ENCODE measurements around the gene SLIT1.

The SLIT1 gene

DNA sequence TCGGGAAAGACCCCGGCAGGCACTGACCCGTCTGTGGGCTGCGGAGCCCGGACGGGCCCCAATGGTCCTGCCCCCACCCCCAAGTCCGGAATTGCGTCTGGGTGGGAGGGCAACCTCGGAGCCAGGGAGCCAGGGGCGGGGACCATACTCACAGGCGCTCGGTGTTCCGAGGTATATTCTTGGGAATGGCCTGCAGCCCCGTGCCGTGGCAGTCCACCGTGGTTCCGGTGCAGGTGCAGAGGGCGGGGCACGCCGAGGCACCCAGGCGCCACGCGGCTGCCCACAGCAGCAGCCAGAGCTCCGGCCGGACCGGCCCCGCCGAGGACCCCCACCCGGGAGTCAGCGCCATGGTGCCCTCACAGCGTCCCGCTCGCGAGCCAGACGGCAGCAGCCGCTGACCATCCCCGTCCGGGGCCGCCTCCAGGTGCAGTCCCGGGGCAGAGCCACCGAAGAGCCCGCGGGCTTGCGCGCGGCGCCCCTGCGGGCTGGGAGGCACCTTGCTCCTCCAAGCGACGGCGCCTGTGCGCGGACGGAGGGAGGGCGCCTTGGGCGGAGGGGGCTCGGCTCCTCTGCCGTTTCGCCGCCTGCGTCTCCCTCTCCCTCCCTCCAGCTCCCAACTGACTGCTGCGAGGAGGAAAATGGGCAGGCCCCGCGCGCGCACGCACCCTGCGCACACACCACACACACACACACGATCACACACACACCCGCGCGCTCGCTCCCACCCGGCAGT lies at the start of gene SLIT1:
SLIT1 (minus strand) TSS at position 634 of the 733 bp plus-strand sequence; CDS start at position 349, 285 bp downstream.
- no peak for DNase-seq

DNA sequence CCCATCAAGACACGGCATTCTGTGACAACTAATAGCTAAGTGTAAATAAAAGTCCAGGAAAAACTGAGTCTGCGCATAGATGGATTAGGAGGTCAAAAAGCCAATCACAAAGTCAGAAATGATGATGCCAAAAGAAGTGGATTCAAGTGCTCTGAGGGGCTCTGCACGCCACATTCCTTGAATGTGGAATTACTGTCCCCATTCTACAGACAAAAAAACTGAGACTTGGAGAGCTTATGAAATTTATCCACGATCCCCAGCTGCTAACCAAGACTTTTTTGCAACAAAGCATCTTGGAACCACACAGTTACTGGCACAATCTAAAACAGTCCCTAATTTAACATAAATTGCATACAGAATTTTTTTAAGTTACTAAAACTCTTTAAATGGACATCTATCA lies 49.6 kb upstream of the SLIT1 start:
- DNase-seq: no peak

DNA sequence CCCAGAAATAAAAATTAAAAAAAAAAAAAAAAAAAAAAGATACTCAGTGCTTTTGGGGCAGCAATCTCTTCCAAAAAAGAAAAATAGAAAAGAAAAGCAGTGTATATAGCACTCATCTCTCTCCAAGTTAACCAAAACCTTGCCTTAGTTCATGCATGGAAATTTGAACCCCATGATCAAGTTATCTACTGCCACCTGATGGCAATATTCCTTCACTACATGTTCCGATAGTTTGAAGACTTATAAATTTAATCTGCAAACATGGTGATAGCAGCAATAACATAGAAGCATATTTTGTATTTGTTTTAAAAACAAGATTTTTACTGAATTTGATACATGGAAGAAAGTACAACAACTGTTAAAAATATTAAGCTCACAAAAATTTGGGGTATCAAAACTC lies 48.6 kb upstream of the SLIT1 start:
- DNase-seq: peak; percentile 45 to 77

DNA sequence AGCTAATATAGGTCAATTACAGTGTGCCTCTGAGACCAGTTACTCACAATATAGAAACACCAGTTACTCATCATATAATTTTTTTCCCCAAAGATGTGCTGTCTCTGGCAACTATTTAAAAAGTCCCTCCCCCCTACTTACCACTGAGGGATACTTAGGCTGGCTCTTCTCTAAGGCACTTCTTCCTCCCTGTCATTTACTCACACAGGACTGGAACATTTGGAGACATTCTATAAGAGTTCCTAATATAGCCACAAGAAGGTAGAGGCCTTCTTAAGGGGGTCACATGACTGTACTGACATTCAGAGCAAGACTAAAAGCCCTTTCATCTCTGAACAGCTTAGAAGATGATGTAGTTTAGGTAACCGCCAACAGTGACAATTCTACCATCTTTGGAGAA lies 44.4 kb upstream of the SLIT1 start:
- DNase-seq: peak; percentile 33 to 38

DNA sequence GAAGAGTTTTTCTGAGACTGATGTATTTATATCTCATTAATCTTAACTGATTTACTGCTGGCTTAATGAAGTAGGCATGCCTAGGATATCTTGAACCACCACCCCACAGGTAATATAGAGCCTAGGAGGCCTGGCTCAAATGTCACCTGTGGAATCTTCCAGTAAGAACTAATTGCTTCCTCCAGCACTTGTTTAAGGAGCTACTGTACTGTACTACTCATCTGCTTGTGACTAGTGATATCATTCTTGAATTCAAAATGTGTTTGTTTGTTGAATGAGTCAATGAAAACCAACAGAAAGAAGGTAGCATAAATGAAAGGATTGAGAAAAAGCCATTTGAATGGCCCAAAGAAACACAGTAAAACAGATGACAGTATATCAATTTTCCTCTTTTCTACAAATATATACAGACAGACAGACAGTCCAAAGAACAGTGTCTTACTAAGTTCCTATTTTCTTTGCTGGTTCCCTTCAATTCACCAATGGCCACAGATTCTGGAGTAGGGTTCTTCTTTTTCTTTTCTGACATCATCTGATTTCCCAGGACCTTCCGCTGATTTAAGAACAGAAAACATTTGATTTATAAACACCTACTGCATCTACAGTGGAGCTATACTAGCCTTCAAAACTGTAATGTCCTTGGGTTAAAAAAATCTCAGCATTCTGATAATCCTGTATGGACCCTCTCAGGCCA lies 43.7 kb upstream of the SLIT1 start:
- DNase-seq: peak; percentile 56 to 75

DNA sequence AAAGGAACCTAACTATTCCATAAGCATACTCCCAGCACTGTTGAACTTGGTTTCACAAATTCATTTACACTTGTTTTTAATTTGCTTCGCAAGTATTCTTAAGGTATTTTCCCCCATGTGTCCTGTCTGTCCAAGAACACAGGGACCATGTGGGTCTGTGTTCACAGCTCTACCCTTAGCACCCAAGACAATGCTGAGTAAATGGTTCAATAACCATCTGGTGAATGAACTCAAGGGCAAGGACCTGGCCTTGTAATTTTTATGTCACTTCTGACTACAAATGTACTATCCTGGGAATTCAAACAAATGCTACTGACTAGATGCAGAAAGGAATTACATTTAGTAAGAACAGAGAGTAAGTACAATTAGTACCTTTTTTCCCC lies 43.0 kb upstream of the SLIT1 start:
- no peak for DNase-seq

DNA sequence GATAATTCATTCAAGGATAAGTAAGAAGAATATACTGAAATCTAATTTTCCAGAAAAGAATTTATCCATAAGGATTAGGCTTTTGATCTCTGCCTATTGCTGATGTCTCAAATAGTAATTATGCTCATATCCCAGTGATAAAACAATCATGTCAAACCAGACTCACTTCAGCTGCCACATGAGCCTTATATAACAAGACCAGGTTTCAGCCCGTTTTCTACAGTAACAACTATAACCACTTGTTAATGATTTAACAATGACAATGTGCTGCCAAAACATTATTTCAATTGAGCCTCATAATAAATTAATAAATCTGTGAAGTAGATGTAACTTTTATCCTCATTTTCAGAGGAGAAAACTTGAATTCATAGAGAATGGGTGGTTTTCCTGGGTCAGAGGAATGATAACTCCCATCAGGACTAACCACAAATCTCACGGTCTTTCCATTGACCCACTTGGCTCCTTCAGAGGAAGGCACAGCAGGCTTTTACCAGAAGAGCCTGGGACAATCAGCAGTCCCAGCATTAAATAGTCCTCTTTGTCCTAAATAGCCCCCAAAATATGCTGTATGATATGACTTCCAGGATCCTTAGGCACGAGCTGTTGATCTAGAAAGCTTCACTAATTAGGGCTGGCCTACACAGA lies 42.5 kb upstream of the SLIT1 start:
- no peak for DNase-seq

DNA sequence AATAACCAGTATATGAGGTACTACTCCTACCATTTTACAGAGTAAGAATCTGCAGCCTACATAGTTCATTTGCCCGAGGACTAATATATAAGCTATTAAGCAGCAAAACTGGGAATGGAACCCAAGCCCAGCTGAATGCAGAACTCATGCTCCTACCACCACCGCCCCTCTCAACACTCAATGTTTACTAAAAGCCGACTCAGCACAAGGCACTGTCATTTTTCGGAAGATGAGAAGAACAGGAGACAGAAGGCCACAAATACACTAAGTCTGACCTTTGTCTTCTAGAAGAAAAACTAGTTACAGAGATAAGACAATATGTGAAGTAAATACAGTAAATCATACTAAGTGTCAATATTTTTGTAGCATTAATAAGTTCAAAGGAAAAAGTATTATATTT lies 40.6 kb upstream of the SLIT1 start:
- DNase-seq: no peak

DNA sequence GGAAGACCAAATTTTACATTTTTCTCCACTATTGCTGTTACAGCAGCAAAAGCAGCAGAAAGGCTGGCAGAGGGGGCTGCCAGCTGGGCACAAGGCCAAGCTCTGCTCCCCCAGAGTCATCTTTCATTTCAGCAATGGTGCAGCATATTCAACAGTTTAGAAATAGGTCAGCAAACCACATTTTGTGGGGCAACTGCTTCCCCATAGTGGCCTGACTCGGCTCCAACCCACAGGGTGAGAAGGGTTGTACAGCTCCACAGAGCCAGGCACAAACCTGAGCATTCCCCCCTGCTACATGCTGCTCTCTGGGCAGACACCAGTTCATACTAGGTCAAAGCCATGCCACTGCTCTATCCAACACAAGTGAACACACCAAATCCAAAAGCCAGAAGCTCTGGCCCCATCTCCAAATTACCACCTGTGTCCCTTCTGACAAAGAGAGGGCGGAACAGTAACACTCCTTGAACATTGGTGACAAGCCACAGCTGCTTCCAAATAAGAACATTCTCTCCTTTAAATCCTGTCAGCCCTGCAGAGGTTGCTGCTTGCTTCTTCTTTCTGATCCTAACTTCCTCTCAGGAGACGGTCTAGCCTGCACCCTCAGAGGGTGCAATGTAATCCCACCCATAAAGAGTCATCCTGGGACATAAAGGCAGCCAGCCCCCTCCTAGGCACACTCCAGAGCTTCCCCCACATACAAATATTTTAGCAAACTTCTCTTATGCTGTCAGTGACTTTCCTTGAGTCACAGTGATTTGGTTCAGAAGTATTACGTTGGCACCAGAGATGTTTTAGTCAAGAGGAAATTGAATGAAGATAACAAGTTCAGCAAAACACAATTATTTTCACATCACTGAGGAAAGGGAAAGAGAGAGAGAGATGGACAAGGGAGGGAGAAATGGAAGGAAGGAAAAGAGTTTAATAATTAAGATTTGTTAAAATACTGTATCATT lies 39.0 kb upstream of the SLIT1 start:
- peak; percentile 41 to 42 for DNase-seq

DNA sequence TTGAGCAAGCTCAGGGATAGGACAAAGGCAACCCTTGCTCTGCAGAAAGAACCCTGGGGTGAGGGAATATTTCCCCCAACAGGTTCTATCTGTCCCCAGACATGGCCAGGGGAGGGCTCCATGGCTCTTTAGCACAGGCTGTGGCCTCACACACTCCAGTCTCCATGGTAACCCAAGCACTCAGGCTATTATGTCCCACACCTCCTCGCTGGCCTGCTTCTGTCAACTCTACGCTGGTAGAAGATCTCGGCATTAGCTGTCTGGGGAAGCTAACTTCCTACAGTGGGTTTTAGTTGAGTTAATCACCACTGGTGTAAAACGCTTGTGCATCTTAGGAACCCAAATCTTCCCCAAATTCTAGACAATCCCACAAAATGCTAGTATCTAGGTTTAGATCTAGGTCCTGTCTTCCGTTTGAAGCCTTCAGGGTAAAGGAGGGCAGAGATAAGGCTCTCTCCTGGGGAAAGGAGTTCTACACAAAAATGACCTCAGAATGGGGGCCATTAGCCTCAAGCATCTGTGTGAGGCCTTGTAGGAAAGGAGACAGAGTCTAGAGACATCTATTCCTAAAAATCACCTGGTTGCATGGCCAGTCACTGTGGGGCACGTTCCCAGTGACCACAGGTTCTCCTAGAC lies 36.7 kb upstream of the SLIT1 start:
- no peak for DNase-seq

DNA sequence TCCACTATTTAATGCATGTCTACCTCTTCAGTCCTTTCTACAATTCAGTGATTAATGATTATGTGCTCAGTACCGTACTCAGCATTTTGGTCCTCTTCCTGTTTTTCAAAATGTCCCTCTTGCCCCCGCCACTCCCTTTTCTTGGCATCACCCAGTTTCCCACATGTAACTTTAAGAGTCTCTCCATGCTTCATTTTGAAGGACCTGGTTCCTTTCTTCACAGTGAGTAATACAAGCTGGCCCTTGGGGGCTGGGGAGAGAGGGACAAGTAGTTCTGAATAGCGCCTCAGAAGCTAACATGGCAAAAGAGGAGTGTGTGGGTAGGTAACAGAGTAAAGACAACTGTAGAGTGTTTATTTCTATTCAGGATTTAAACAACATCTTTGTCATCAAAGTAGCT lies 34.6 kb upstream of the SLIT1 start:
- no peak for DNase-seq

DNA sequence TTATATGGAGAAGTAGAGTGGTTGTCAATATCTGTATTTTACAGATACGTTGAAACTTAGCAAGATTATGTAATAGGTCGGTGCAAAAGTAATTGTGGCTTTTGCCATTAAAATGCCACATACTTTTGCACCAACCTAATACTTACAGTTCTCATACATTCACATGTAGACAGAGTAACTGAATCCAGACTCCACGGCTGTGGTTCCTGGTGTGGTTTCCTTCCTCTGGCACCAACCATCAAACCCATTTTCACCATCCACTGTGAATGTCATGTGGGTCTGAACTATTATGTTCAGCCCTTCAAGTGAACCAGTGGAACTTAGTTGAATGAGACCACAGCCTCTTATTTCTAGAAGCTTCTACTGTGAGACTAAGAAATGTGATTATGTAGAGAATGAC lies 31.5 kb upstream of the SLIT1 start:
- DNase-seq: no peak

DNA sequence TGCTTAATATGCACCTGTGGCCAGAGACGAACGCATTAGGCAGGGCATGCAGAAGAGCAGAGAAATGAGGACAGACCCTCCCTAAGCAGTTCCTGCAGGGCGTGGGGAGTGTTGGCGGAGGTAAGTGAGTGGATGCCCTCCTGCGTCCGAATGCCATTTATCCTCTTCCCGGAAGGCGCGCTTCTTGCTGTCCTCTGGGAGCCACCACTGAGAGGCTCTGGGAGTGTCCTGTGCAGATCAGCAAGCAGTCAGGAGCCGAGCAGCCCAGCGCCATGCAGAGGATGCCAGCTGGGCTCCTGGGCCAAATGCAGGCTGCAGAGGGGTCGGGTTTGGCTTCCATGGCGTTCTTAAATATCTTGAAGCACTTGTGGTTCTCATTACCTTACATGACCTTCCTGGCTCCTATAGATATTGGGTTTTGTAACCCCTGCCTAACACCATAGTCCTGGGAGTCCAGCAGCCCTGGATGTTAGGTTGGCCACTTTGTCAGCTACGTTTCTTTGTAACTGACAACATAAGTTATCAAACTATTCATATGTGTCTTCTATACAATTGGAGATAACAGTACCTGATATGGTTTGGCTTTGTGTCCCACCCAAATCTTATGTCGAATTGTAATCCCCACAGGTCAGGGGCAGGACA lies 30.0 kb upstream of the SLIT1 start:
- DNase-seq: no peak

DNA sequence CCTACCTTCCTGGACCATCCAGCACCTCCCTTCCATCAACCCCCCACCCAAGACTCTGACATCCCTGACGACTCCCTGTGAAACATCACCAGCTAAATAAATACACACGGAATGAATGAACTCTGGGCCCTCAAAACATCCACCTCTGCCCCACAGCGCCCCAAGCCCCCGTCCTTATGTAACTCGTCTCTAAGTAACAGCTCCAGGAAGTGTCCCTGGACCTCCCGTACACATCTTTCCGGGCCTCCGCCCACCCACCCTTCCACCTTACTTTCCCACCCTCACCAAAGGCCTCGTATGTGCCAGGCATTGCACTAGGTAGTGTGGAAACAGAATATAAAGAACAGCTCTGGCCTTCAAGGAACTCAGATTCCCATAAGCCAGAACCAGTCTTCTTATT lies 27.7 kb upstream of the SLIT1 start:
- DNase-seq: no peak

DNA sequence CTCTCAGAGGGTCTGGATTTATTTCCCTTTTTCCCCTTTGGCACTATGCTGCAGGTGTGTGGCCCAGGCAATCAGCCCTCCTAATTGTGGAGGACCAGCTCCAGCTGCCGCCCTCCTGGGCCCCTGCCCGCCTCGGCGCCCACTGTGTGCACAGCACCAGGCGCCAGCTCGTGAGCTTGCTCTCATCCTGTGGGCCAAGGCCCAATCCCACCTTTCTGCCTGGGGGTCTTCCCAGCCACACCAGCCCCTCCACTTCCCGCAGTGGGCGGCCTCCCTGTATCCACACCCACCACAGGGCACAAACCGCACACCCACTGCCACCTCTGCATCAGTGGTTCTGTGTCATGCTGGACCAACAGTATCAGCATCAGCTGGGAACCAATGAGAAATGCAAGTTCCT lies 25.5 kb upstream of the SLIT1 start:
- DNase-seq: no peak

DNA sequence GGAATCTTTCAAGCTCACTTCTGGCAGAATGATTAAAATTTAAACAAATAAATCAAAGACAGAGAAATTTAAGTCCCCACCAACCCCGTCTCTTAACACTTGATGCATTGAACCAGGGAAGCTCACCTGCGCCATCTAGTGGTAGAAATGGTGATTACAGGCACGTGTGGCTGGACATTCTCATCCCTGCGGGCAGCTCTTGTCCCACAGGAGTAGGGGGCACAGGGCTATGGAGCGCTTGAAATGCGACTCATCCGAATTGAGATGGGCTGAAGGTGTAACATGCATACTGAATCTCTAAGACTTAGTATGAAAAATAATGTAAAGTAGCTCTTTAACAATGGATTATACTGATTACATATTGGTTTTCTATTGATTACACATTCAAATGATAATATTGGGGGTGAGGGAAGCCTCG lies 24.8 kb upstream of the SLIT1 start:
- DNase-seq: peak; percentile 46 to 96

DNA sequence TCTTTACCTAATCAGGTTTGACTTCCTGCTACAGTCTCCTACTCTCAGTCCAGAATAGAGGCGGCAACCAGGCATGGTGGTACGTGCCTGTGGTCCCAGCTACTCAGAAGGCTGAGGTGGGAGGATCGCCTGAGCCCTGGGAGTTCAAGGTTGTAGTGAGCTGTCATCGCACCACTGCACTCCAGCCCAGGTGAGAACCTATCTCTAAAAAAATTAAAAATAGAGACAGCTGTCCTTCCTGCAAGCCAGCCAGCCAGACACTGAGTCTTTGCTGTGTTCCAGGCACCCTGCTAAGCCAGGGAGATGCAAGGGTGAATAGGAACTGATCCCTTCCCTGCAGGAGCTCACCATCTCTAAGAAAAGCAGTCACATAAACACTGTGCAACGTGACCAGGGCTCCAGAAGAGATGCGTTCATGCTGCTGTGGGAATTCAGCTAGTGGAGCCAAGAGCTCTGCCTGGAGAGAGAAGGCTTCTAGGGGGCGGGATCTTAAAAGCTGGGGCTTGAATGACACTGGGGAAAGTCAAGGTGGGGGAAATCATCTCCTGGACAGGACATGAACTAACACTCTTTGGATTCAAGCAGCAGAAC lies 22.1 kb upstream of the SLIT1 start:
- no peak for DNase-seq

DNA sequence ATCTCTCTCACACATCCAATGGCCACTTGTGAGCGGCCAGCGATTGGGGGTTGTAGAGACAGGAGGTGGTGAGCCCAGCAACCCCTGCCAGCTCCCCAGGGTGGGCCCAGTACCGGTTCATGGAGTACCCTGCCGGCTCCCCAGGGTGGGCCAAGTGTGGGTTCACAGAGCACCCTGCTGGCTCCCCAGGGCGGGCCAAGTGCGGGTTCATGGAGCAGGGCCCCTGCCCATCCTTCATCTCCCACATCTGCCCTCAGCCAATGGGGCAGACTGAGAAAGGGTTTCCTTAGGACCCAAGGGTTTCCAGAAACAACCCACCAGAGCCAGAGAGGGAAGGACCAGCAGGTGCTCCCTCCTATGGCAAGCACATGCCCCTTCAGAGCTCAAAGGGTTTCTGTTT lies 21.4 kb upstream of the SLIT1 start:
- no peak for DNase-seq

DNA sequence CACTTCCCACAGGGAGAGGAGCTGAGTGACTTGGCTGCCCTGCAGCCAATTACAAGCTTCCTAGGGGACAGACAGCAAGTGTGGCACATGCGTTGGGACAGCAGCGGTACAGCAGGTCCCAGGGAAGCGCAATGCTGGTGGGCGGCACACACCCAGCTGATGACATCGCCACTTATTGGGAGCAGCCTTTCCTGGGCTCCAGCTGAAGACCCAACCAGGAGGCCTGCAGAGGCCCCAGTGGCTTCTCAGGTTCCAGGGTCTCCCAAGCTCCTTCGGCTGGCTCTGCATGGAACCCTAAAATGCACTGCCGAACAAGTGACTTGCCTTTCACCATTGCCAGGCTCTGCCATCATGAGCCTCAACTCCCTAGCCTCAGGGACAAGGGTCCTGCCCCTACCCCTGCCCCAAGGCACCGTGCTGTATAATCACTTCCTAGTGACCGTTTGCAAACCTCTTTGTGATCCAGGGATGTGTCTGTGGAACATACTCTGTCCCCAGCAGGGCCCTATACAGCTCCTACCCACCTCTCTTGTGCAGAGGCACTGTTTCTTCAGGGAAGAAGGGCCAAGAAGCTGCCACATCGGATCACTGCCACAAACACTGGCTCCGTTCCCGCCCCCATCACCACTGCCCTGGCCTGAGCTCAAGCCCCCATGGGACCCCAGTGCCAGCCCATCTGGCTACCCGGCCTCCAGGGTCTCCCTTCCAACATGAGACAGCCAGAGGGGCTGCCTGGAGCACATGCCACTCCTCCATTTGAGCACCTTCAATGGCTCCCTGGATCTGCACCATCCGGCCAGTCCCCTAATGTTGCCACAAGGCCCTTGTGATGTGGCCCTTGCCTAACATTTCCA lies 19.3 kb upstream of the SLIT1 start:
- DNase-seq: no peak

DNA sequence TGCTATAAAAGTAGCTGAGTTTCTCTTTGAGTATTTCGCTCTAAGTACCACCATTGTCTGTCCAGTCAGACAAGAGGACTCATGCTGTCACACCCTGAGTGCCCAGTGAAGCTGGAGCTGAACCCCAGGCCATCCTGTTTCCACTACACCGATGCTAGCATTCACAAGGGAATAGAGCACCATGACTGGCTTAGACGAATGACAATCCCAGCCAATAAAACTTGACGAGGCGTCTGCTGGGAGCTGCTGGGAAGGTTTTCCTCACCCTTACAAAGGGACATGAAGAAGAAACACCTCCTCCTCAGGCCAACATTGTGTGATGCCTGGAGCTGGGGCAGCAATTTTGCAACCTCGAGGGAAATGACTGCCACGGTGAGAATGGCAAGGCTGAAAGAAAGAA lies 17.5 kb upstream of the SLIT1 start:
- DNase-seq: no peak

DNA sequence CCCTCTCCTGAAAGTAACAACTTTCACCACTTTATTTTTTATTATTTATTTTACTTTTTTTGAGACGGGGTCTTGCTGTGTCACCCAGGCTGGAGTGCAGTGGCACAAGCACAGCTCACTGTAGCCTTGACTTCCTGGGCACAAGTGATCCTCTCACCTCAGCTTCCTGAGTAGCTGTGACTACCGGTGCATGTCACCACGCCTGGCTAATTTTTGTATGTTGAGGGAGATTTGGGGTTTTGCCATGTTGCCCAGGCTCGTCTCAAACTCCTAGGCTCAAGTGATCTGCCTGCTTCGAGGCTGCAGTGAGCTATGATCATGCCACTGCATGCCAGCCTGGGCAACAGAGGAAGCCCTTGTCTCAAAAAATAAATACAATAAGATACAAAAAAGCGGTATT lies 14.9 kb upstream of the SLIT1 start:
- DNase-seq: no peak
